GM12878 (cell line): ENCODE data around the gene SYT3. TPM values are rescaled to one million over a fixed set of nuclear protein-coding genes. Genes with fewer than 3 reads are reported as not detected.
"Not testable (repeated sequence)": the region's sequence is repeated elsewhere in the genome, so short reads cannot be mapped to it uniquely, and the experiment has no call there.

Source experiments
- ATAC-seq: fragments of 200-7000 bp; cut with Tn5 transposase; 3 replicates; pipeline ENCODE4 v1.9.1; 2020; ENCODE audit warnings: mild to moderate bottlenecking, moderate library complexity
- BruUV-seq: library from RNA; stranded (reverse); fragments of 400-500 nt; replicated peaks from 2 replicates; lab custom pipeline; 2021; lab: Mats Ljungman, UMichigan
- CTCF ChIA-PET: fragments of 300-600 bp; sonication (Branson Sonifier 250); formaldehyde crosslinking; extraction: SDS; loops from one replicate; lab custom pipeline; 2021; ENCODE audit warnings: inconsistent platforms; lab: Yijun Ruan, JAX
- POLR2A ChIA-PET: fragments of 350-600 bp; formaldehyde crosslinking; extraction: SDS; loops from one replicate; lab custom pipeline; 2021; ENCODE audit warnings: inconsistent platforms; lab: Charles Lee
- RAD21 ChIA-PET: fragments of 300-600 bp; sonication (Branson Sonifier 250); formaldehyde crosslinking; loops from one replicate; lab custom pipeline; 2023; ENCODE audit warnings: antibody characterized with exemption; ENCODE audit not compliant: unreplicated experiment; lab: Charles Lee
- SMC1A ChIA-PET: fragments of 300-600 bp; sonication (Branson Sonifier 250); formaldehyde crosslinking; loops from one replicate; lab custom pipeline; 2023; ENCODE audit not compliant: unreplicated experiment, uncharacterized antibody; lab: Charles Lee
- DNase-seq: peaks from one replicate; pipeline ENCODE4 v3.0.0-alpha.2; 2011; ENCODE audit warnings: low read depth, low spot score
- FAIRE-seq: peaks from 3 replicates; lab custom pipeline; 2011; peaks lifted over from hg19 to GRCh38; lab: Jason Lieb, UNC
- H2AFZ ChIP-seq: 2 replicates; pipeline ENCODE4 v1.6.0; 2011; ENCODE audit warnings: low read depth, low read length, control low read depth; ENCODE audit not compliant: control insufficient read depth
- H3K27ac ChIP-seq: 2 replicates; pipeline ENCODE4 v1.5.1; 2011; ENCODE audit warnings: control low read depth; ENCODE audit not compliant: control insufficient read depth, insufficient read depth
- H3K27me3 ChIP-seq, 2 experiments: replicated peaks in 1 of 2; 2 replicates each; pipeline versions ENCODE4 v1.6.0 to v1.6.1; 2011; ENCODE audit warnings: low read length in 1 of 2; ENCODE audit not compliant: control insufficient read depth in 2 of 2, insufficient read depth in 2 of 2
- H3K36me3 ChIP-seq, 2 experiments: 2 replicates each; pipeline ENCODE4 v1.5.1; 2011; ENCODE audit warnings: low read length in 1 of 2; ENCODE audit not compliant: control insufficient read depth in 2 of 2, insufficient read depth in 2 of 2
- H3K4me1 ChIP-seq: 2 replicates; pipeline ENCODE4 v1.6.1; 2011; ENCODE audit warnings: mild to moderate bottlenecking, low read length, moderate library complexity, mixed read lengths; ENCODE audit not compliant: control insufficient read depth, insufficient read depth
- H3K4me2 ChIP-seq: 2 replicates; pipeline ENCODE4 v1.6.0; 2011; ENCODE audit warnings: control low read depth; ENCODE audit not compliant: control insufficient read depth, insufficient read depth
- H3K4me3 ChIP-seq: fragments of 200-600 bp; sonication (generic); 2 replicates; pipeline ENCODE4 v1.5.1; 2016
- H3K79me2 ChIP-seq: 2 replicates; pipeline ENCODE4 v1.6.0; 2011; ENCODE audit warnings: low read length; ENCODE audit not compliant: control insufficient read depth, insufficient read depth
- H3K9ac ChIP-seq: 2 replicates; pipeline ENCODE4 v1.8.0; 2011; ENCODE audit warnings: low read length, control low read depth, mixed read lengths; ENCODE audit not compliant: control insufficient read depth, insufficient read depth
- H3K9me3 ChIP-seq: replicated peaks from 3 replicates; pipeline ENCODE4 v1.5.1; 2011; ENCODE audit warnings: mild to moderate bottlenecking, low read length; ENCODE audit not compliant: control insufficient read depth, insufficient read depth
- H4K20me1 ChIP-seq: 2 replicates; pipeline ENCODE4 v1.6.0; 2011; ENCODE audit not compliant: control insufficient read depth, insufficient read depth
- ASH2L ChIP-seq: fragments of 300-600, 200-600 bp; sonication (generic); IDR thresholded peaks from 2 replicates; pipeline ENCODE4 v1.6.1; 2017; ENCODE audit warnings: low read depth, mild to moderate bottlenecking, borderline replicate concordance
- HDAC6 ChIP-seq: fragments of 200-600 bp; sonication (generic); IDR thresholded peaks from one replicate; pipeline ENCODE4 v1.8.0; 2017; ENCODE audit warnings: antibody characterized with exemption; ENCODE audit not compliant: unreplicated experiment
- MAX ChIP-seq: IDR thresholded peaks from 2 replicates; pipeline ENCODE4 v1.6.1; 2012; ENCODE audit warnings: low read depth, low read length, improper control_type of control experiment
- MTA2 ChIP-seq: fragments of 450-650 bp; IDR thresholded peaks from 2 replicates; pipeline ENCODE4 v1.6.1; 2016; ENCODE audit warnings: low read depth, mild to moderate bottlenecking, moderate library complexity
- NFYB ChIP-seq: IDR thresholded peaks from 2 replicates; pipeline ENCODE4 v1.6.1; 2011; ENCODE audit warnings: low read depth, mild to moderate bottlenecking, low read length, improper control_type of control experiment, moderate library complexity; ENCODE audit not compliant: insufficient read depth
- WGBS: methylation state at CpG from one replicate; pipeline ENCODE4 v1.1.6; 2016; ENCODE audit warnings: low lambda C conversion rate; ENCODE audit not compliant: insufficient replicate concordance, insufficient coverage; ENCODE audit errors: missing lambda C conversion rate; 5-methylcytosine and 5-hydroxymethylcytosine counted together
- in situ Hi-C: fragments of 300-500 bp; cut with MboI; formaldehyde crosslinking; loops from 9 replicates; pipeline ENCODE4 v1.14.3; 2018; ENCODE audit warnings: mixed read lengths
- intact Hi-C: fragments of 100-400 bp; cut with micrococcal nuclease; formaldehyde crosslinking; loops from one replicate; pipeline ENCODE4 v1.14.2; 2022; ENCODE audit not compliant: unreplicated experiment
- polyA plus RNA-seq, 11 experiments: library from polyadenylated mRNA; depleted of rRNA in 4 of 11; unstranded in 6 of 11; stranded (reverse) in 5 of 11; fragments of >200 nt; fragmentation: Nextera tagmentation in 4 of 11; fragmentation: Illumina TruSeq in 1 of 11; extraction: Ambion mirVana in 4 of 11; extraction: Trizol in 1 of 11; gene quantifications; 1 replicate in 1 of 11; 2 replicates in 10 of 11; pipeline versions ENCODE4 v1.2.1 to v1.2.3, GENCODE V29; 2011 to 2016; ENCODE audit warnings: inconsistent platforms in 2 of 11, missing spikeins in 2 of 11, low read depth in 1 of 11
- total RNA-seq, 4 experiments: library from RNA; depleted of rRNA in 3 of 4; stranded (reverse); fragments of >200 nt in 3 of 4; fragmentation: Illumina TruSeq in 1 of 4; extraction: Trizol in 1 of 4; gene quantifications; 2 replicates each; pipeline versions ENCODE4 v1.2.1 to v1.2.3, GENCODE V29; 2013 to 2021
- TF ChIP-seq, protein P1 (sequence below): fragments of 450-650 bp; IDR thresholded peaks from 2 replicates; pipeline ENCODE4 v1.6.1; 2017; ENCODE audit warnings: low read depth, mild to moderate bottlenecking, moderate library complexity
- TF ChIP-seq, protein P2 (sequence below): fragments of 450-650 bp; formaldehyde crosslinking; IDR thresholded peaks from 2 replicates; pipeline ENCODE4 v1.4.0; 2022; ENCODE audit warnings: mild to moderate bottlenecking, moderate library complexity
- TF ChIP-seq, protein P3 (sequence below): IDR thresholded peaks from 2 replicates; pipeline ENCODE4 v1.6.1; 2012; ENCODE audit warnings: low read depth, low read length, improper control_type of control experiment

The SYT3 gene
- total and polyA plus RNA-seq, 10 of the 15 experiments (the other 5 are each of a cell fraction or from before 2014, with no cell fraction given) = 0.05 to 0.18 TPM; not detected in 8

DNA sequence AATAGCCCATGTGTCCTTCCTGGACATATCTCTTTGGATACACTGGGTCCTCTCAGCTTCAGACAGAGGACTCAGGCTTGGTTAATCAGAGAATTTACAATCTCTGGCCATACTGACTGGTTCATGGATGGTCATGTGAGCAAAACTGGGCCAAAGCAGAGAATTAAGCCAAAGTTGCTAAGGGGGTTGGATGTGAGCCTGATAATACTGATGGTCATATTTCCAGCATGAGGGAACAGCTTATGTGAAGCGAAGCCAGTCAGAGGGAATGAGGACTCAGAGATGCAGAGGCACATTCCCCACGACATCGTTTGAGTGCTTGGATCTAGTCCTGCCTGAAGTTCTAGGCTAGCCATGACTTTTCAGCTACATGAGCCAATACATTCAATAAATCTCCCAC, 49.5 kb downstream of the SYT3 start (continued):
- TF ChIP-seq, protein P1, sequence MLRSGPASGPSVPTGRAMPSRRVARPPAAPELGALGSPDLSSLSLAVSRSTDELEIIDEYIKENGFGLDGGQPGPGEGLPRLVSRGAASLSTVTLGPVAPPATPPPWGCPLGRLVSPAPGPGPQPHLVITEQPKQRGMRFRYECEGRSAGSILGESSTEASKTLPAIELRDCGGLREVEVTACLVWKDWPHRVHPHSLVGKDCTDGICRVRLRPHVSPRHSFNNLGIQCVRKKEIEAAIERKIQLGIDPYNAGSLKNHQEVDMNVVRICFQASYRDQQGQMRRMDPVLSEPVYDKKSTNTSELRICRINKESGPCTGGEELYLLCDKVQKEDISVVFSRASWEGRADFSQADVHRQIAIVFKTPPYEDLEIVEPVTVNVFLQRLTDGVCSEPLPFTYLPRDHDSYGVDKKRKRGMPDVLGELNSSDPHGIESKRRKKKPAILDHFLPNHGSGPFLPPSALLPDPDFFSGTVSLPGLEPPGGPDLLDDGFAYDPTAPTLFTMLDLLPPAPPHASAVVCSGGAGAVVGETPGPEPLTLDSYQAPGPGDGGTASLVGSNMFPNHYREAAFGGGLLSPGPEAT = no peak
- TF ChIP-seq NFYB = no peak
- TF ChIP-seq ASH2L = no peak
- TF ChIP-seq, protein P2, sequence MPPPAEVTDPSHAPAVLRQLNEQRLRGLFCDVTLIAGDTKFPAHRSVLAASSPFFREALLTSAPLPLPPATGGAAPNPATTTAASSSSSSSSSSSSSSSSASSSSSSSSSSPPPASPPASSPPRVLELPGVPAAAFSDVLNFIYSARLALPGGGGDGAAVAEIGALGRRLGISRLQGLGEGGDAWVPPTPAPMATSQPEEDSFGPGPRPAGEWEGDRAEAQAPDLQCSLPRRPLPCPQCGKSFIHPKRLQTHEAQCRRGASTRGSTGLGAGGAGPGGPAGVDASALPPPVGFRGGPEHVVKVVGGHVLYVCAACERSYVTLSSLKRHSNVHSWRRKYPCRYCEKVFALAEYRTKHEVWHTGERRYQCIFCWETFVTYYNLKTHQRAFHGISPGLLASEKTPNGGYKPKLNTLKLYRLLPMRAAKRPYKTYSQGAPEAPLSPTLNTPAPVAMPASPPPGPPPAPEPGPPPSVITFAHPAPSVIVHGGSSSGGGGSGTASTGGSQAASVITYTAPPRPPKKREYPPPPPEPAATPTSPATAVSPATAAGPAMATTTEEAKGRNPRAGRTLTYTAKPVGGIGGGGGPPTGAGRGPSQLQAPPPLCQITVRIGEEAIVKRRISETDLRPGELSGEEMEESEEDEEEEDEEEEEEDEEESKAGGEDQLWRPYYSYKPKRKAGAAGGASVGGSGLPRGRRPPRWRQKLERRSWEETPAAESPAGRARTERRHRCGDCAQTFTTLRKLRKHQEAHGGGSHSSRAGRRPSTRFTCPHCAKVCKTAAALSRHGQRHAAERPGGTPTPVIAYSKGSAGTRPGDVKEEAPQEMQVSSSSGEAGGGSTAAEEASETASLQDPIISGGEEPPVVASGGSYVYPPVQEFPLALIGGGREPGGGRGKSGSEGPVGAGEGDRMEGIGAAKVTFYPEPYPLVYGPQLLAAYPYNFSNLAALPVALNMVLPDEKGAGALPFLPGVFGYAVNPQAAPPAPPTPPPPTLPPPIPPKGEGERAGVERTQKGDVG (CRISPR knock-in tag) = no peak
- TF ChIP-seq, protein P3, sequence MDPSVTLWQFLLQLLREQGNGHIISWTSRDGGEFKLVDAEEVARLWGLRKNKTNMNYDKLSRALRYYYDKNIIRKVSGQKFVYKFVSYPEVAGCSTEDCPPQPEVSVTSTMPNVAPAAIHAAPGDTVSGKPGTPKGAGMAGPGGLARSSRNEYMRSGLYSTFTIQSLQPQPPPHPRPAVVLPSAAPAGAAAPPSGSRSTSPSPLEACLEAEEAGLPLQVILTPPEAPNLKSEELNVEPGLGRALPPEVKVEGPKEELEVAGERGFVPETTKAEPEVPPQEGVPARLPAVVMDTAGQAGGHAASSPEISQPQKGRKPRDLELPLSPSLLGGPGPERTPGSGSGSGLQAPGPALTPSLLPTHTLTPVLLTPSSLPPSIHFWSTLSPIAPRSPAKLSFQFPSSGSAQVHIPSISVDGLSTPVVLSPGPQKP = no peak
- TF ChIP-seq HDAC6 = no peak
- no peak for TF ChIP-seq MAX
- TF ChIP-seq MTA2 = no peak

- FAIRE-seq, DNase-seq, SMC1A ChIA-PET, H4K20me1 ChIP-seq, H3K9ac ChIP-seq, intact Hi-C loops, H3K36me3 ChIP-seq, H3K79me2 ChIP-seq, H3K4me1 ChIP-seq, ATAC-seq, H3K27me3 ChIP-seq, in situ Hi-C loops, CTCF ChIA-PET, H3K4me3 ChIP-seq, H3K9me3 ChIP-seq, H3K4me2 ChIP-seq, POLR2A ChIA-PET, BruUV-seq, RAD21 ChIA-PET, H2AFZ ChIP-seq, H3K27ac ChIP-seq: not testable (repeated sequence)
- WGBS = 50% methylated on average over 23 of the region's 24 CpGs
Observed at GRCh38 chr19:50581795-50582660, 57.7 kb downstream of the SYT3 start.
